ENCODE results near the gene OR2A1.
"Not testable (repeated sequence)": the region's sequence is repeated elsewhere in the genome, so short reads cannot be mapped to it uniquely, and the experiment has no call there.

OR2A1 gene, protein sequence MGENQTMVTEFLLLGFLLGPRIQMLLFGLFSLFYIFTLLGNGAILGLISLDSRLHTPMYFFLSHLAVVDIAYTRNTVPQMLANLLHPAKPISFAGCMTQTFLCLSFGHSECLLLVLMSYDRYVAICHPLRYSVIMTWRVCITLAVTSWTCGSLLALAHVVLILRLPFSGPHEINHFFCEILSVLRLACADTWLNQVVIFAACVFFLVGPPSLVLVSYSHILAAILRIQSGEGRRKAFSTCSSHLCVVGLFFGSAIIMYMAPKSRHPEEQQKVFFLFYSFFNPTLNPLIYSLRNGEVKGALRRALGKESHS

DNA sequence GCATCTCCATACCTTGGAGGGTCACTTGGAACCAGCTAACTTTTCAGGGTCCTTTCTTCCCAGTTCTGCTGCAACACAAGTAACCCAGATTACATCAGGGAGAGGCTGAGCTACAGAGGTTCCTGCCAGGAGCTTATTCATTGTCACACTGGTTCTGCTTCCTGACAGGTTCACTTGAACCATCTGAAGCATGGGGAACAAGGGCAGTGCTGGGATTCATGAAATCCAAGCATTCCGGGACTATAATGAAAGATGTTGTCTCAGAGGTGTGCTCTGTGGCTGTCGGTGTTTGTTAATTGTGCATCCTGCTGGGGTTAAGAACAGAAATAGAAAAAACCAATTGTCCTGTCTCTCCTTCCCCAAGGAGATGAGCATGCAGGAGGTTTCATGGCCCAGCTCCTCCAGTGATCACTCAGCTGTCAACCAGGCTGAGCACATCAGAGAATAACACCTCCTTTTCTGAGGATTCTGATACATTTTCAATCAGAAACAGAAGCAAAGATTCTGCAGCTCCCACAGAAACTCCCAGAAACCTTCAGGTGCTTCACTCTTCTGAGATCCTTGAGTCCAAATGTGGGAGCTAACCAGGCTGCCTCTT lies at the start of gene OR2A1:
Gene OR2A1 (plus strand): TSS at position 548 of the 598 bp plus-strand sequence. CDS start 5,706 bp downstream, outside the sequence.
- DNase-seq, result not testable (repeated sequence)

DNA sequence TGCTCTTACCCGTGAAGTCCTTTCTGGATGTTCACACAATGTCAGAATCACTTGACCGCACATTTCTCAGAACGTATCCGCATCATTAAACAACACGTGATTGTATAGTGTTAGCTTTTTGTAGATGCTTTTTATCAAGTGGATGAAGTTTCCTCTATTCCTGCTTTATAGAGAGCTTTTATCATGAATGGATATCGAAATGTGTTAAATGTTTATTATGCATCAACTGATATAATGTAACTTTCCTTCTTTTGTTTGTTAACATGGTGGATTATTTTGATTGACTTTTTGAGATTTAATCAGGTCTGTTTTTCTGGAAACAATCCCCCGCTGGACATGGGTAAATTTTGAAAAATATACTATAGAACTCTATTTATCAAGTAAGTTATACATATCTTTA lies 47.5 kb upstream of the OR2A1 start, which contains the start of gene OR2A7:
Gene OR2A7 (minus strand): TSS at position 101 of the 400 bp plus-strand sequence. CDS start 5,164 bp downstream, outside the sequence.
- not testable (repeated sequence) for DNase-seq

DNA sequence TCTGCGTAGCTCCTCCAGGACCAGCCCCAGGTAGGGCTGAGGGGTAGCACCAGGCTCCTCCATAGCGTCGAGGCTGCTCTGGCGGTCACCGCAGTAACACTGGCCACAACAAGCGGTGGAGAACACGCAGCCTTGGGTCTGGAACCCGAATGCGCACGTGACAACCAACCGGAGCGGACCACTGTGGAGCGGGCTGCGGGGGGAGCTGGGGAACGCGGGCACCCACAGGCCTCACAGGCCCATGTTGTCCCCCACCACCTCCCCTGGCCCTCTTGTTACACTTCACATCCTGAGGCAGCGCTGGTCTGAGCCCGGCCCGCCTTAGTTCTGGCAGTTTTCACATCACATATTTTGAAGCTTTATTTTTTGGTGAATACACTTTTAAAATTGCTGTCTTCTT lies 43.0 kb upstream of the OR2A1 start, which contains the start of gene CTAGE8:
Gene CTAGE8 (minus strand): TSS at position 101 of the 400 bp plus-strand sequence. CDS start 38 bp downstream, at position 63.
- not testable (repeated sequence) for DNase-seq

DNA sequence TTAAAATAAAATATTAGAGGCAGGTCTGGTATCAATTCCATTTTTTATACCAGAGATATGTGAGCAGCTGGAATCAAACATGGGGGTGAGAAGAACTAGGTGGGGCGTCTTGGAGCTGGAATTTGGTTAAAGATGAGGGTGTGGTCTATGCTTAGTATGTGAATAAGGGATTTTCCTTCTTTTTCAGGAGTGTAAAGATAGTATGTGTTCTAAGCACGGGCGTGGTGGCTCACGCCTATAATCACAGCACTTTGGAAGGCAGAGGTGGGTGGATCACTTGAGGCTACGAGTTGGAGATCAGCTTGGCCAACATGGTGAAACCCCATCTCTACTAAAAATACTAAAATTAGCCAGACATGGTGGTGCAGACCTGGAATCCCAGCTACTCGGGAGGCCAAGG lies 36.9 kb upstream of the OR2A1 start:
- not testable (repeated sequence) for DNase-seq

DNA sequence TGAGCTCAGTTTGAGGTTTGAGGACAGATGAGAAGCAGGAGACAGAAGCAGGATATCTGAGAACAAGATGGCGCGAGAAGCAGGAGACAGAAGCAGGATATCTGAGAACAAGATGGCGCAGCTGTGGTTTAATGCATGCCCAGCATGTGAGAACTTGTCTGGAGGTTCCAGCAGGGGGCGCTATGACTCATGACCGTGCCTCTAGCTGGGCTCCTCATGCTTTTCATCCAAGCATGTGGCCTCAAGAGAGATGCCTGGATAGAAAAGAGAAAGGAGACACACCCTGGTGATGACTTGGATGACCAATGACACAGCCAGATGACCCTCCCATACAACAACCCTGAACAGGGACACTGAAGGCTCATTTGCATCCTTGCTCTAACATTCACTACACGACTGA lies 32.2 kb upstream of the OR2A1 start:
- DNase-seq, result not testable (repeated sequence)

DNA sequence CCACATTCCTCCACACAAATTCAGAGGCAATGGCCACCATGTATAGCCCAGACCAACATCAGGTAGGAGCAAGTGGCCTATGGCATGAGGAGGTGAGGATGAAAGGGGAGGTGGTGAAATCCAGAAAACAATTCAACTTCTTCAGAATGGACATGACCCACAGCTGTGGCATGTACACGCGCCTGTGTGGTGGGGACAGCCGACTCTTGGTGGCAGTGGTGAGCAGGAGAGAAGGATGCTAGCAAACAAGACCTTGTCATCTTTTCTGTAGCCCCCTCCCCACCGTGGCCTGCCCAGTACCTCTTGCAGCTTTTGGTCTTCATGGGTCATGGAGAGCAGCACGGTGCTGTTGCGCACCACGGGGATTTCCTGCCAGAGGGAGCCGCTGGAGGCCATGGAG lies 30.2 kb upstream of the OR2A1 start:
- not testable (repeated sequence) for DNase-seq

DNA sequence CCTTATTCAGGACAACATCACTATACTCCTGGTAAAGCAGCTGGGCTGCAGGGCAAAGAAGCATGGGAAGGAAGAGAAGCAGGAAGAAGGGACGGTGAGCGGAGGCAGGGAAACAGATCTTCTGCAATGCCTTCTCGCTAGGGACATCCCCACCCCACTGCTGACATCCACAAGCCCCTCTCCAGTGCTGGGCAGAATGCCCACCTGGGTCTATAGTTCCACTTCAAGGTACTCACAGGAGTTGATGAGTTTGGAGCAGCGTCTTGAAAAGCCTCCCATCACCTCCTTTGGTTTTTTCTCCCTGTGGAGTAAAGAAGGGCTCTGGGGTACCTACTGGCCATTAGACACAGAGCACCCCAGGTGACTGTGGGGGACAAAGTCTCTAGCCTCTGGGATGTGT lies 29.7 kb upstream of the OR2A1 start:
- DNase-seq, result not testable (repeated sequence)

DNA sequence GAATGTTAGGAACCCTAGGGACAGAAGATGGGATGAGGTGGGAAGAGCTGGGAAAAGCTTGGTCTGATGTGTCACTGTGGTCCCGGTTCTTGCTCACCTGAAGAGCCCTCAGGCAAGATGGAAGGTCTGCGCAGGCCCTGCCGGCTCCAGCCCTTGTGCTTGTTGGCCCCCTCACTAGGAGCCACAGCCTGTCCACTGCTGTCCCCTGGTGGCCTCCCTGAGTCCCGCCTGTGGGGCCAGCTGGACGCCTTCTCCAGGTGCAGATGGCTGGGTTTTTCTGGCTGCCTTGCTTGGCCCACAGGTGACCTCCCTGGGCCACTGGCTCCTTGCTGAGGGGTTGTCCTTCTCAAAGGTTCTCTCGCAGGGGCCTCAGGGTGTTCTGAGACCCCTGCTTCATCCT lies 28.5 kb upstream of the OR2A1 start:
- not testable (repeated sequence) for DNase-seq

DNA sequence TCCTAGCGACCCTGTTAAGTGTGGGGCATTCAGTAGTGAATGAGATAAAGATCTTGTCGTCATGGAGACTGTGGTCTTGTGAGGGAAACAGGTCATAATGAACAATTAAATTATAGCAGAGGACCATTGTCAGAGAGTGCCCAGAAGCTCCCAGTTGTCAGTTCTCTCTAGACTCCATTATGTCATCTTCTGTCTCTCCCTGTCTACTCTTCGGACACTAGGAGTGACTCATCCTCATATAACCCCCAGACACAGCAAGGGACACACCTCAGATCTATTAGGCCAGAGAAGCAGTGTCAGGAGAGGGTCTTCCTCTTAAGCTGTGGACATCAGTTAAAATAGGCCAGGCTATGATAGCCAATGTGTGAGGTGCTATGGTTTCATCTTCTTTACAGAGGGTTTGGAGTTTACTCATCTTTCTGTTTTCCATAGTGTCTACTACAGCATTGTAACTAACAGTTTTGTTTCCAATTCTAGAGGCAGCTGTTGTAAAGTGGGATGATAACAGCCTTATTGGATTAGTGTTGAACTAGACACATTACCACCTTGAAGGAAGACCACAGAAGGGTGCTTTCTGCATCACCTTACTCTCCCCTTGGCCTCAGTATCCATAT lies 24.9 kb upstream of the OR2A1 start:
- DNase-seq, result not testable (repeated sequence)

DNA sequence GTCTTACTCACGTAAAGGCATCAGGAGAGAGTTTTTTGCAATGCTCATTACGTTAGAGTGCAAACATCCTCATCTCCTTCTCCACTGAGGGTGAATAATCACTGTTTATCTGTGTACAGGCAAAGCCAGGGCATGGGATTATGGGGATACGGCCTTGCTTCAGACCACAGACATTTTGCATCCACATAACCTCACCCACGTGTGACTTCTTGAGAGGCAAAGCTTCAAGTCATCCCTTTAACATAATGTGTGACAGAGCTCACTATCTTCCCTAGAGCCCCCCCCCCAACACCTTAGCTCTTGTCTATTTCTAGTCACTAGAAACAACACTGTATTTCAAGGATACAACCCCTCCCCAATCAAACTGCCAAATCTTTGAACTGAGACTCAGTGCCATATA lies 20.6 kb upstream of the OR2A1 start:
- DNase-seq, result not testable (repeated sequence)

DNA sequence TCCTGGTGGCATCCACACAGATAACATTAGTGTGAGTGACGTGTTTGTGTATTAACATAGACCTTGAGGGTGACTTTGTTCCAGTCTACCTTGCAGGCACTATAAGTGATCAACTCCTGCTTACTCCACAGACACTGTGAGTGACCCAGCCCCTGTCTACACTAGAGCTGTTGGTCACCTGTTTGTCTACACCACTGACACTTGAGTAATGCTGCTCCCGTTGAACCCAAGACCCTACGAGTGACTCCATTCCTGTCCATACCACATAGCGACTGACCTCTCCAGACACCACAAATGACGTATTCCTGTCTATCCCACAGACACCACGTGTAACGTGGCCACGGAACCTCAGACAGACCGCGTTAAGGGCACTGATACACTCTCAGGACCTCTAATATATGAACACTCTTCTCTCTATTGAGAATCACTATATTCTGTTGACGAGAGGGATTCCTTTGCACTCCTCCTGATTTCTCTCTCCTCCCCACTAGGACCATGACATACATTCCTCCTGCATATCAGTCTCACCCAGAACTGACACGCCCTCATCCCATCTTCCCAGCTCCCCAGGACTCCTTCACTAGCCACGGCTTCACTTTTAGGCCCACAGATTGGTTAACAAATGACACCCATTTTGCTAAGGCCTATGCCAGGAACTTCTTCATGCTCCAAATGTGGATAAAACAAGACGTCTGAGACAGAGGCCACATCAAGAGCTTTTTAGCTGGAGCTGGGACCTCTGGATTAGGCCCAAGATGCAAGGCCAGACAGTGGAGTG lies 19.6 kb upstream of the OR2A1 start:
- DNase-seq, result not testable (repeated sequence)

DNA sequence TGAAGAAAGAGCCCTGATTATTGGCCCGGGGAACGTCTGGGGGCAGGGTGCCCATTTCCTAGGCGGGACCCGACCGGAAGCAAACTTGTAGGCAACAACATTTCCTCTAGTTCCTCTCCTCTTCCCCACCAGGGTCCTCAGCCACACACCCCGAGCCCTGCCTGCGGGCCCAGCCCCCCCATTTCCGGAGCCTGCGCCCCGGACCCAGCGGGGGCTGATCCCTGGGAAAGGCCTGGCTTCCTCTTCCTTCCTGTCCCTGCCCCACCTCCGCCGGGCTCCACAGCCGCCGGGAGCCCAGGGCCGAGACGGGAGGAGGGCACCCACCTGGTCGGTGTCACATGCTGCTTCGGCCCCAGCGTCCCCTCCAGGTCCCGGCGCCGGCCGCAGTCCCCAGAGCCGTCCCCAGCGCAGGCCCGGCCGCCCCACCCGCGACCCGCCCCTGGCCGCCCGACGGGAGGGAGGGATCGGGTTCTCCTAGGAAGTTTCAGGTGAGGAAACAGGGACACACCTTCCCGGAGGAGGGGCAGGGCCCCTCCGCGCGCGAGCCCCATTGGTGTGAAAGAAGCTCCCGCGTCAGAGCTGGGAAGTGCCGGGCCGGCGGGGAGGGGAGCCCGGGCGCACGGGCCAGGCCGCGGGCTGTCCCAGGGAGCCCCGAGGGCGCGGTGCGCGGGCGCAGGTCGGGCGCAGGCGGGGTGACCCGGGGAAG lies 18.3 kb upstream of the OR2A1 start:
- DNase-seq, result not testable (repeated sequence)

DNA sequence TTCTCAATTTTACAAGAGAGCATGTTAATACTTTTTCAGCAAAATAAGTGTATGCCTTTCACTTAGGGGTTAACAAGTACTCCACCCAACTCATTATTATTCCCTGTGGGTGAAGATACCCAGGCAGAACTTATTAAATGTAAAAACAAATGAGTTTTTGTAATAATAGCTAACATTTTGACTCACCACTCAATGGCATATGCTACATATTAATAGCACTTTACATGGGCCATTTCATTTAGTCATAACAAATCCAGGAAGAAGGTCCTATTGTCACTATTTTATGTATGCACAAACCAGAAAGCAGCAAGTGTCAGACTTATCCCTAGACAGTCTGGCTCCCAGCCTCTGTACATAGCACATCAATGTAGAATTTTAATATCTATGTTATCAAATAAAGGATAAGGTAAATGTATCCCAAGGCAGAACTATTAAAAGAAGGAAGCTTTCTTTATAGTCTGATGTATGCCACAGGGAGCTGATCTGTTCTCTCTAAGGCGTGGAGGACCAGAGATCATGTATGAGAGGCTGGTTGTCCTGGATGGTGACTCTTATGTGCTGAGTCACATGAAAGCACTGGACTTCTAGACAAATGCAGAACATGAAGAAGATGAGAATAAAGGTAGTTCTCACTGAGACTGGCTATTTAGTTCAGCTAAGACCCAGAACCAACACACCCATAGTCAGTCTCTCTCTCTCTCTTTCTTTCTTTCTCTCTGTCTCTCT lies 9.5 kb upstream of the OR2A1 start:
- not testable (repeated sequence) for DNase-seq

DNA sequence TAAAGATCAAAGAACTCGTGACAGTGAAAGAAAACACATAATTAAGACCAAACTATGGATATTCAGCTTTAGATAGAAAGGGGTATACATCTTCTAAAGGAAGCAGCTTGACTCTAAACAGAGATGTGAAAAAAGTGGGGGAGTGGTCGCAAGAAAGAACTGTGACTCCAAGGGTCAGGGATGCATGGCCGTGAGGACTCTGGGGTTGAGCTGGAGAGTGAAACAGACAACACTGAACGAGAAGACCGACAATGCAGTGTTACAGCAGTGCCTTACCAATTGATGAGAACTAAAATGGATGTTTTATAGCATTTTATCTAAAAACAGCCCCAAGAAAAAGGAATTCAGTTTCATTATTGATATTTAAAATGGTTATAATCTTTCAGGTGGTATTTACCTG lies 8.6 kb upstream of the OR2A1 start:
- DNase-seq, result not testable (repeated sequence)

DNA sequence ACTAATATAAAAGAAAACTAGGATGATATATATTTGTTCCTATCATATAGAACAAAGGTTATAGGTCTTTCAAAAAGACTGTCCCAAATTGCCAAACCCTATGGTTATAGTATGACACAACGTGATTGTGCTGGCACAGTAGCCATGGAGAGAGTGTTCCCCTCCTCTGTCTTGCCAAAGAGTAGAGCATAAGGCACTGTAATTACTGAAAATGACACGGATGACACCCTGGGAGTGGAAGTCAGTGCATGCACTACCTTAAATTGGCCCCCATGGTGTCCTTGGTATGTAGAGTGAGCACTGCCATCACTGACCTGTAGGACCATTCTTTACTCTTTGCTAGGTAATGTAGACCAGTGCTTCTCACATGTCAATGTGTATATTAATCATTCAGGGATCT lies 7.1 kb upstream of the OR2A1 start:
- DNase-seq, result not testable (repeated sequence)

DNA sequence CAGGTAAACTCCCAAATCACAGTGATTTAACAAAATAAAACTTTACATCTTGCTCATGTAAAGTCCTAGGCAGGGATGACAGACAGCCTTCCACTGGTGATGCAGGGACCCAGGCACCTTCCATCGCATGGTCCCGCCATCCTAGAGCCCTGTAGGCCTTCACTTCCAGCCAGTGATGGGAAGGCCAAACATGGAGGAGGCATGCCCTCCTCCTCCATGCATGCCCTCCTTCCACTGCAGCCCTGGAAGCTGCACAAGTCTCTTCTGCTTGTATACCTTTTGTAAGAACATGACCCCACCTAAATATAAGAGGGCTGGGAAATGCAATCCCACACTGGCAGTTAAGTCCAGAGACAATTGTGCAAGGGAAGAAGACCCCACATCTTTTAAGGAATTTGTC lies 2.5 kb upstream of the OR2A1 start:
- not testable (repeated sequence) for DNase-seq

DNA sequence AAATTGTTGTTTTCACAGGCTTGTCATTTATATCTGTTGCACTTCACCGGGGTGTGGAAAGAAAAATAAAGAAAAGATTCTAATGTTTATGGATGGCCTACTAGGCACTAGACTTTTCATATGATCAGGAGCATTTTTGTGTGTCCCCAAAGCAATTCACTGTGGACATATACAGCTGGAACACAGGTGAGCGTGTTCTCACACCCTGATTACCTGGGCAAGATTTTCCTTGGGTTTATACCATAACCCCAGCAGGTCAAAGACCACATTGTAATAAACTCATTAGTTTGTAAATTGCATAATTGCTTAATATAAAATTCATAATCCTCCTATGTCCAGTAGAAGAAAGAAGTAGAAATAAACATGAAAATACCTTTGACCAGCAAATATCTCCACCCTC lies 1.0 kb upstream of the OR2A1 start:
- DNase-seq, result not testable (repeated sequence)

DNA sequence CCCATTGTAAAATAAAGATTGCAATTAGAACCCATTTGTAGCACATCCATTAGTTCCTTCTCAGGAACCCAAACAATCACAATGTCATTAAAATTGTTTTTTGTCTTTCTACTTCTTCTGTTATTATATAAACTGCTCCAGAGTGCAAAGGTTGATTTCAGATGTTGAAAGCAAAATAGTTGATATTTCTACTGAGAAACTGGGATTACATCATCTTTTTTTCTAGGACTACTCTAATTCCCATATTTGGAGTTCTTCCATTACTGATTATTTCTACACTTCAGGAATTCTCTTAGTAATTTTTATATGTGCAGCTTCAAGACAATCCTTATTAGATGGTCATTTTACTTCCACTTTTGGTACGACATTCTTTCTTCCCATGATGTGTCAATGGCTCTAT lies 5.3 kb downstream of the OR2A1 start:
- not testable (repeated sequence) for DNase-seq

DNA sequence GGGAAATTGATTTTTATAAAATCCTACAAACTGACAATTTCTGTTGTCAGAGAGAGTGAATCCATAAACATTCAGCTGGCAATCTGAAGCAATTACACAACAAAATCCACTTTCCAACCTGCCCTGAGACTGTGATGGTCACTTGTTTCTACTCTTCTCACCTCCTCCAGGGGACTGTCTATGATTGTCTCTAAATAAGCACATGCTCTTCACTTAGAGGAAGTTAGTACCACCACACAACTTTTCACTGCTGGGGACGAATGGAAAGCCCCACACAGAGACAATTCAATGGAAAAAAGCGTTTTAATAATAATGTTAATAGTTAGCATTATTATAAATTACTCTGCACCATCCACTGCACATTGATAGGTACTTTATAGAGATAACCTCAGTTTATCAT lies 7.3 kb downstream of the OR2A1 start:
- not testable (repeated sequence) for DNase-seq

DNA sequence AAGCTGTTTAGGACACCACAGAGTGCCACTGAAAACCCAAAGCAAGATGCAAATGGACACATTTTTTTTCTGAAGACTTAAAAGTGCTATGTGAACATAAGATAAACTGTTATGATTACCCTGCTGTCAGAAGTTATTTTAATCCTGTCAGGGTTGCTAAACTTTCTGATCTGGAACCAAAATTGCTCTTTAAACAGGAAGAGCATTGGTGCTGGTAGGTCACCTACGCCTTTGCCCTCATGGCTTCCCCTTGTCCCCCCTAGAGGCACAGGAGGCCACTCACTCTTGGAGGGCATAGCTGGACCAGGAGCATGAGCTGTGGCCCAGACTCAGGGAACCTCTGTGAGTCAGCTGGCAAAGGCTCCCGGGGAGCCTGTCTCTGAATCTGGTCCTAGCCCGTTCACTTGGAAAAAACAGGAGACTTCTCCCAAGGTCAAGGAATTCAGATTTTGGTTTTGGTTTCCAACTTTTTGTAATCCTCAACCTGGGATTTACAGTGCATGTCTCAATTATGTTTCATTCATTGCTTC lies 9.5 kb downstream of the OR2A1 start:
- not testable (repeated sequence) for DNase-seq

DNA sequence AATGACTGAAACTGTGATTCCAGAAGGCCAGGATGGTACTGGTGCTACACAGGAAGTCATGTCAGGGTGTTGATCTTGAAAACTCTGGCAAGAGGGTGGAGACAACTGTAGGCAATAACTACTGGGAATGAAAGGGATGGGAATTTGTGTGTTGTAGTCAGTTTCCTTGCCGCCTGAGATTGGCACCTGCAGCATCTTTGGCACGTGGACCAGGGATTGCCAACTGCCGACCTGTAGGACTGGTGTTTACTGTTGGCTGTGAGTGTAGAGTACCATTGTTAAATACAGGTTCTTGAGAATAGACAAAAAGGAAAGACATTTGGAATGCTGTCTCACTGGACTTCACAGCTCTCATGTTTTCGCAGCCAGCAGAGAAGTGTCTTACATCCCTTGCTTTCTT lies 11.1 kb downstream of the OR2A1 start:
- DNase-seq, result not testable (repeated sequence)

Measured in NCI-H1092 (cell line).